Measurements from ENCODE around the gene CLECL1.

- TF ChIP-seq CTCF (IDR thresholded peaks at IDR 0.05) (peak in 1 of 4 donors; percentile 33), POLR2A (IDR thresholded peaks at IDR 0.05) (no peak)
Measured at GRCh38 chr12:9751204-9752144, 18.6 kb upstream of the CLECL1 start.
